Pancreas (tissue), 10 donors: ENCODE measurements around the gene APH1A. TPM values are rescaled to one million over a fixed set of nuclear protein-coding genes. Genes with fewer than 3 reads are reported as not detected.

Experiments
- ATAC-seq, 4 donors: fragments of 200-7000 bp; cut with Tn5 transposase; one replicate each; pipeline versions ENCODE4 v1.8.0 to v1.9.1; 2020; ENCODE audit warnings: mild to moderate bottlenecking in 4 of 4, moderate library complexity in 4 of 4
- DNase-seq, 6 donors: peaks; one replicate each; pipeline ENCODE4 v3.0.0-alpha.2; 2020
- FAIRE-seq: peaks from 2 replicates; lab custom pipeline; 2012; peaks lifted over from hg19 to GRCh38; lab: Jason Lieb, UNC
- H3K27ac ChIP-seq, 4 donors: fragments of 200-600 bp; sonication (generic); 1 replicate in 3 of 4; 2 replicates in 1 of 4; pipeline versions ENCODE4 v1.5.0 to v1.8.0; 2020
- H3K27me3 ChIP-seq, 4 donors: fragments of 200-600 bp; one replicate each; pipeline ENCODE4 v1.8.0; 2021
- H3K36me3 ChIP-seq, 3 donors: fragments of 200-600 bp; sonication (generic) in 1 of 3; one replicate each; pipeline versions ENCODE4 v1.5.0 to v1.8.0; 2020 to 2021
- H3K4me1 ChIP-seq, 3 donors: fragments of 200-600 bp; one replicate each; pipeline ENCODE4 v1.8.0; 2021
- H3K4me3 ChIP-seq, 4 donors: fragments of 200-600 bp; sonication (generic) in 2 of 4; one replicate each; pipeline versions ENCODE4 v1.5.0 to v1.8.0; 2020 to 2021
- H3K9me3 ChIP-seq, 4 donors: fragments of 200-600 bp; one replicate each; pipeline ENCODE4 v1.8.0; 2021
- CTCF ChIP-seq, 4 donors: fragments of 200-600 bp; sonication (generic) in 3 of 4; IDR thresholded peaks; one replicate each; pipeline versions ENCODE4 v1.5.0 to v1.8.0; 2021; ENCODE audit warnings: antibody characterized with exemption in 4 of 4
- WGBS, 2 donors: extraction: QIAGEN DNeasy Blood & Tissue Kit; methylation state at CpG; one replicate each; pipeline ENCODE4 v1.1.7; 2013; 5-methylcytosine and 5-hydroxymethylcytosine counted together
- intact Hi-C, 3 donors: fragments of 100-400 bp; cut with DNase I; formaldehyde crosslinking; loops; one replicate each; pipeline versions ENCODE4 v1.11.1 to v1.14.2; 2022
- polyA plus RNA-seq, 2 donors: library from polyadenylated mRNA; stranded (reverse); fragments of 200-250 nt; gene quantifications; one replicate each; pipeline ENCODE4 v1.2.3, GENCODE V29; 2013
- total RNA-seq, 6 donors: library from RNA; stranded (reverse); fragmentation: NEBNext Ultra II Directional in 4 of 6; extraction: Animal tissue kit (Norgen Biotek cat#: 25700) in 4 of 6; gene quantifications; one replicate each; pipeline versions ENCODE4 v1.2.1 to v1.2.4, GENCODE V29; 2021 to 2023
- donor health status: healthy with polysubstance abuse.
- donor health status: DM: no; HTN: no; CAD: no; lungs with moderate emphysema.
- donor health status: DM: no; HTN: no; CAD: no.
- donor health status: control.
- donor health status: control.
- donor health status: Bipolar disorder and iron deficiency.
- donor health status: DM: yes; HTN: yes; CAD: no.
- donor health status: DM: no; HTN: no; CAD: no.
- donor health status: DM: no; HTN: no; CAD: no.
- donor health status: DM: yes; HTN: yes; CAD: no.

APH1A gene
- total and polyA plus RNA-seq, 8 donors, result 43.8 to 78.0 (median 58.3) TPM

- intact Hi-C loops, result no loop called here
- Histone ChIP-seq H3K27ac (no peak overlapping the region), H3K9me3 (no peaks in the 10 kb centered on the region), H3K36me3 (peaks cover 0 to 15% (median 4%) of the 10 kb centered on the region in 3 donors), H3K4me1 (peaks cover 0 to 6% (median 0%) of the 10 kb centered on the region in 3 donors), H3K4me3 (no peak overlapping the region), H3K27me3 (no peaks in the 10 kb centered on the region)
- DNase-seq, result no peak
- ATAC-seq, result no peak
- WGBS, 2 donors, result 72 to 77% methylated on average over 6 of the region's 6 CpGs
- no peak for TF ChIP-seq CTCF (IDR thresholded peaks at IDR 0.05)
- FAIRE-seq, result no peak
Observed at GRCh38 chr1:150262388-150263320, 6.2 kb downstream of the APH1A start.

DNA sequence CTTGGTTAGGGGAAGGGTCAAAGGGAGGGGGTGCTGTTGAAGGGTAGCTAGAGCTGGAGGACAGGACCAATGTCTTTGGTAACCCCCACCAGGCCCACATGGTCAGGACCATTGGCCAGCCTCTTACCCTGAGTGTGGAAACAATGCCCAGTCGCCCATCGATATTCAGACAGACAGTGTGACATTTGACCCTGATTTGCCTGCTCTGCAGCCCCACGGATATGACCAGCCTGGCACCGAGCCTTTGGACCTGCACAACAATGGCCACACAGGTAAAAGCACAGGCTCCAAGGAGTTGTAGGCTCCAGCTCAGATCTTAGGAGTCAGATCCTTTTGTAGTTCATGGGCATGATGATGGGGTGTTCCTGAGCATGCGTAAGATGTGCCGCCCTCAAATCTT lies 7.4 kb downstream of the APH1A start:
- Histone ChIP-seq H3K9me3 (no peaks in the 10 kb centered on the region), H3K4me1 (peaks cover 0 to 3% (median under 1%) of the 10 kb centered on the region in 3 donors), H3K36me3 (peaks cover 0 to 13% (median 4%) of the 10 kb centered on the region in 3 donors), H3K27ac (no peak overlapping the region), H3K27me3 (no peaks in the 10 kb centered on the region), H3K4me3 (no peak overlapping the region)
- intact Hi-C loops, result no loop called here
- DNase-seq (no peak), FAIRE-seq (no peak), ATAC-seq (no peak)
- no peak for TF ChIP-seq CTCF (IDR thresholded peaks at IDR 0.05)
- WGBS, 2 donors, result 76 to 85% methylated on average over 6 of the region's 6 CpGs

GRCh38 chr1:150259758-150260669 lies 8.8 kb downstream of the APH1A start:
- WGBS, 2 donors, result 8 to 11% methylated on average over 11 of the region's 11 CpGs
- DNase-seq, result peak; percentile 60 to 82 (median 70)
- Histone ChIP-seq H3K27me3 (no peaks in the 10 kb centered on the region), H3K4me3 (peak overlapping the region in 1 of 4 donors; percentile 5), H3K36me3 (peaks cover 0 to 6% (median 0%) of the 10 kb centered on the region in 3 donors), H3K27ac (peak overlapping the region; percentile 1 to 48 (median 40)), H3K4me1 (peaks cover 0 to 8% (median 7%) of the 10 kb centered on the region in 3 donors), H3K9me3 (no peaks in the 10 kb centered on the region)
- intact Hi-C loops, result no loop called here
- peak; percentile 73 to 84 (median 79) for ATAC-seq
- FAIRE-seq, result no peak
- TF ChIP-seq CTCF (IDR thresholded peaks at IDR 0.05), result no peak

- ATAC-seq (no peak), FAIRE-seq (no peak), DNase-seq (no peak)
- H3K27ac ChIP-seq, result no peak overlapping the region
- no peak for TF ChIP-seq CTCF (IDR thresholded peaks at IDR 0.05)
- no peak overlapping the region for H3K4me3 ChIP-seq
- intact Hi-C loops, result no loop called here
- no peaks in the 10 kb centered on the region for H3K9me3 ChIP-seq
- H3K4me1 ChIP-seq, result peaks cover 0 to 8% (median 7%) of the 10 kb centered on the region in 3 donors
- H3K27me3 ChIP-seq, result no peaks in the 10 kb centered on the region
- WGBS, 2 donors, result 47 to 52% methylated on average over 4 of the region's 4 CpGs
- H3K36me3 ChIP-seq, result no peaks in the 10 kb centered on the region
Observed at GRCh38 chr1:150259217-150259616, 9.6 kb downstream of the APH1A start.
